PC-9 (cell line): ENCODE data around the gene SRMS. TPM values are rescaled to one million over a fixed set of nuclear protein-coding genes. Genes with fewer than 3 reads are reported as not detected.

Experiments
- BruUV-seq: library from RNA; stranded (reverse); fragments of 400-500 nt; replicated peaks from 2 replicates; lab custom pipeline; 2021; lab: Mats Ljungman, UMichigan
- CTCF ChIA-PET: fragments of 300-600 bp; sonication (Branson Sonifier 250); formaldehyde crosslinking; loops from one replicate; lab custom pipeline; 2022; ENCODE audit warnings: antibody characterized with exemption; lab: Charles Lee
- POLR2A ChIA-PET: fragments of 300-600 bp; sonication (Branson Sonifier 250); formaldehyde crosslinking; loops from one replicate; lab custom pipeline; 2022; ENCODE audit warnings: antibody characterized with exemption; ENCODE audit not compliant: unreplicated experiment; lab: Charles Lee
- DNase-seq, 2 experiments: peaks; one replicate each; pipeline versions ENCODE4 v3.0.0 to v3.0.0-alpha.2; 2015 to 2022; ENCODE audit warnings: mixed read lengths in 1 of 2
- H2AFZ ChIP-seq: fragments of 200-600 bp; sonication (generic); 2 replicates; pipeline ENCODE4 v1.8.1; 2017; ENCODE audit warnings: antibody characterized with exemption
- H3F3A ChIP-seq: fragments of 200-600 bp; sonication (generic); 2 replicates; pipeline ENCODE4 v1.8.1; 2017; ENCODE audit warnings: antibody characterized with exemption, mild to moderate bottlenecking, low read depth; ENCODE audit not compliant: insufficient read depth
- H3K27ac ChIP-seq: fragments of 200-600 bp; sonication (generic); 2 replicates; pipeline ENCODE4 v1.6.1; 2016; ENCODE audit warnings: mixed run types
- H3K27me3 ChIP-seq: fragments of 200-600 bp; sonication (generic); 2 replicates; pipeline ENCODE4 v1.6.1; 2016; ENCODE audit warnings: low read depth, mixed run types; ENCODE audit not compliant: insufficient read depth
- H3K36me3 ChIP-seq: fragments of 200-600 bp; sonication (generic); 2 replicates; pipeline ENCODE4 v1.6.1; 2016; ENCODE audit warnings: low read depth, mixed run types
- H3K4me1 ChIP-seq: fragments of 200-600 bp; sonication (generic); replicated peaks from 2 replicates; pipeline ENCODE4 v1.6.1; 2016; ENCODE audit warnings: mixed run types; ENCODE audit not compliant: insufficient read depth
- H3K4me2 ChIP-seq: fragments of 200-600 bp; sonication (generic); 2 replicates; pipeline ENCODE4 v1.6.1; 2017; ENCODE audit warnings: mixed run types
- H3K4me3 ChIP-seq: fragments of 200-600 bp; sonication (generic); 2 replicates; pipeline ENCODE4 v1.6.1; 2016; ENCODE audit warnings: mixed run types
- H3K79me2 ChIP-seq: fragments of 200-600 bp; sonication (generic); 2 replicates; pipeline ENCODE4 v1.6.1; 2017; ENCODE audit warnings: low read depth, mixed run types
- H3K9me2 ChIP-seq: fragments of 200-600 bp; sonication (generic); 2 replicates; pipeline ENCODE4 v1.8.1; 2017; ENCODE audit warnings: mild to moderate bottlenecking; ENCODE audit not compliant: insufficient read depth
- H3K9me3 ChIP-seq: fragments of 200-600 bp; sonication (generic); 2 replicates; pipeline ENCODE4 v1.8.1; 2016; ENCODE audit warnings: low read depth; ENCODE audit not compliant: insufficient read depth
- H4K20me1 ChIP-seq: fragments of 200-600 bp; sonication (generic); 2 replicates; pipeline ENCODE4 v1.8.1; 2017; ENCODE audit not compliant: insufficient read depth
- CTCF ChIP-seq: fragments of 200-600 bp; sonication (generic); conservative IDR thresholded peaks from 2 replicates; pipeline ENCODE4 v1.6.1; 2017; ENCODE audit warnings: mixed run types, antibody characterized with exemption, mild to moderate bottlenecking, moderate library complexity
- EZH2 ChIP-seq: fragments of 200-600 bp; sonication (generic); IDR thresholded peaks from 2 replicates; pipeline ENCODE4 v1.8.0; 2017; ENCODE audit warnings: antibody characterized with exemption, low read depth
- intact Hi-C: fragments of 100-400 bp; cut with micrococcal nuclease; formaldehyde crosslinking; loops from one replicate; pipeline ENCODE4 v1.10.0; 2022; ENCODE audit not compliant: unreplicated experiment
- total RNA-seq: library from RNA; stranded (reverse); gene quantifications from 2 replicates; pipeline ENCODE4 v1.2.3, GENCODE V29; 2021

SRMS gene
- total RNA-seq, 1 experiment from 2014 or later = 1.2 TPM

- Histone ChIP-seq H3K27ac (no peak overlapping the region), H3K27me3 (peaks cover 5% of the 10 kb centered on the region; the same call in 1 of the 2 replicates), H3K4me1 (no peaks in the 10 kb centered on the region), H3K9me2 (no peaks in the 10 kb centered on the region), H2AFZ (no peak overlapping the region), H3K4me3 (no peak overlapping the region), H4K20me1 (peaks cover 3% of the 10 kb centered on the region; the same call in 1 of the 2 replicates), H3F3A (peaks cover 4% of the 10 kb centered on the region; the same call in 1 of the 2 replicates), H3K36me3 (no peaks in the 10 kb centered on the region), H3K79me2 (no peaks in the 10 kb centered on the region), H3K4me2 (no peak overlapping the region), H3K9me3 (no peaks in the 10 kb centered on the region)
- intact Hi-C loops = loop anchor here (10.0 kb wide), 1 partner anchor 48 kb away; no protein-coding TSS in a partner anchor
- TF ChIP-seq EZH2 (no peak), CTCF (no peak)
- ChIA-PET CTCF (no interaction called here), POLR2A (no interaction called here)
- no peak for DNase-seq
- BruUV-seq = no TSS peak
These were observed 54.6 kb downstream of the SRMS start for GRCh38 chr20:63492982-63493381.

GRCh38 chr20:63492518-63492917 lies 55.0 kb downstream of the SRMS start:
- H3K9me3 ChIP-seq = no peaks in the 10 kb centered on the region
- H3F3A ChIP-seq = no peaks in the 10 kb centered on the region; the same call in 1 of the 2 replicates
- CTCF ChIA-PET = no interaction called here
- 0 out of 2 replicates have a peak, but pooled peaks cover under 1% of the 10 kb centered on the region for H3K27me3 ChIP-seq
- TF ChIP-seq EZH2 (no peak), CTCF (no peak)
- H3K4me2 ChIP-seq = no peak overlapping the region
- no peak overlapping the region for H2AFZ ChIP-seq
- peaks cover 3% of the 10 kb centered on the region; the same call in 1 of the 2 replicates for H4K20me1 ChIP-seq
- POLR2A ChIA-PET = no interaction called here
- no peaks in the 10 kb centered on the region for H3K4me1 ChIP-seq
- H3K9me2 ChIP-seq = no peaks in the 10 kb centered on the region
- no peaks in the 10 kb centered on the region for H3K79me2 ChIP-seq
- intact Hi-C loops = loop anchor here (10.0 kb wide), 1 partner anchor 48 kb away; no protein-coding TSS in a partner anchor
- H3K27ac ChIP-seq = no peak overlapping the region
- BruUV-seq = no TSS peak
- H3K36me3 ChIP-seq = no peaks in the 10 kb centered on the region
- H3K4me3 ChIP-seq = no peak overlapping the region
- DNase-seq = no peak

- intact Hi-C loops = loop anchor here (10.0 kb wide), 1 partner anchor 47 kb away; no protein-coding TSS in a partner anchor
- Histone ChIP-seq H2AFZ (no peak overlapping the region), H3K9me3 (no peaks in the 10 kb centered on the region), H3K4me2 (no peak overlapping the region), H3K27ac (no peak overlapping the region), H3K27me3 (no peaks in the 10 kb centered on the region), H4K20me1 (peaks cover 3% of the 10 kb centered on the region; the same call in 1 of the 2 replicates), H3K4me3 (no peak overlapping the region), H3K79me2 (no peaks in the 10 kb centered on the region), H3K36me3 (no peaks in the 10 kb centered on the region), H3K4me1 (no peaks in the 10 kb centered on the region), H3K9me2 (no peaks in the 10 kb centered on the region), H3F3A (no peaks in the 10 kb centered on the region)
- TF ChIP-seq EZH2 (no peak), CTCF (no peak)
- CTCF ChIA-PET = no interaction called here
- POLR2A ChIA-PET = no interaction called here
- no peak for DNase-seq
- no TSS peak for BruUV-seq
These were observed 55.8 kb downstream of the SRMS start for GRCh38 chr20:63491635-63492230.
